ENCODE data around the gene COPB1.
A peak's percentile ranks its signal among the peaks of the same experiment; 100 is the strongest.
"Not testable (repeated sequence)": the region's sequence is repeated elsewhere in the genome, so short reads cannot be mapped to it uniquely, and the experiment has no call there.

Gene COPB1, protein sequence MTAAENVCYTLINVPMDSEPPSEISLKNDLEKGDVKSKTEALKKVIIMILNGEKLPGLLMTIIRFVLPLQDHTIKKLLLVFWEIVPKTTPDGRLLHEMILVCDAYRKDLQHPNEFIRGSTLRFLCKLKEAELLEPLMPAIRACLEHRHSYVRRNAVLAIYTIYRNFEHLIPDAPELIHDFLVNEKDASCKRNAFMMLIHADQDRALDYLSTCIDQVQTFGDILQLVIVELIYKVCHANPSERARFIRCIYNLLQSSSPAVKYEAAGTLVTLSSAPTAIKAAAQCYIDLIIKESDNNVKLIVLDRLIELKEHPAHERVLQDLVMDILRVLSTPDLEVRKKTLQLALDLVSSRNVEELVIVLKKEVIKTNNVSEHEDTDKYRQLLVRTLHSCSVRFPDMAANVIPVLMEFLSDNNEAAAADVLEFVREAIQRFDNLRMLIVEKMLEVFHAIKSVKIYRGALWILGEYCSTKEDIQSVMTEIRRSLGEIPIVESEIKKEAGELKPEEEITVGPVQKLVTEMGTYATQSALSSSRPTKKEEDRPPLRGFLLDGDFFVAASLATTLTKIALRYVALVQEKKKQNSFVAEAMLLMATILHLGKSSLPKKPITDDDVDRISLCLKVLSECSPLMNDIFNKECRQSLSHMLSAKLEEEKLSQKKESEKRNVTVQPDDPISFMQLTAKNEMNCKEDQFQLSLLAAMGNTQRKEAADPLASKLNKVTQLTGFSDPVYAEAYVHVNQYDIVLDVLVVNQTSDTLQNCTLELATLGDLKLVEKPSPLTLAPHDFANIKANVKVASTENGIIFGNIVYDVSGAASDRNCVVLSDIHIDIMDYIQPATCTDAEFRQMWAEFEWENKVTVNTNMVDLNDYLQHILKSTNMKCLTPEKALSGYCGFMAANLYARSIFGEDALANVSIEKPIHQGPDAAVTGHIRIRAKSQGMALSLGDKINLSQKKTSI

DNA sequence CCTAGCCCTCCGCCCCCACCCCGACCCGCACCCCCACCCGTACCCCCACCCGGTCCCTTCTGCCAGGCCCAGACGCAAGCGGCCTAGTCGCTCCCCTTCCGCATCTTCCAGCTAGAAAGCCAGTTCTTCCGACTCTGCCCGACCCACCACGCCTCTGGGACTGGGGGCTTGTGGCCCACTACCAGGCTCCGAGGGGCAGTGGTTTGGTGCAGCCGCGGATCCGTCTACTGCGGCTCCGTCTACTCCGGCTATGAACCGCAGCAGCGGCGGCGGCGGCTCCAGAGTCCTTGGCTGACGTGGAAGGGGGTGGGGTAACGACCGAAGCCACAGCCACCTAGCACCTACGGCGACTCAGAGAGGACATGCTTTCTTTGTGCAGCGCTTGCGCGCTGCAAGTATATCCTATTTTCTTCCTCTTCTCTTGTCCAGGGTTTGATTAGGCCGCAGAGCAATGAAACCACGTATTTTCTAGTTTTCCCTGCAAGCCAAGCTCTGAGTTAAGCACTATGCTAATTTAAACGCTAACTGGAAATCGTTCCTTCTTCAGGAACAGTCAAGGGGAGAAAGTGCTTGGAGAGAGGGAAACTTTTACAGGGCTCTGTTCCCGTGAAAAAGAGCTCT, at the start of gene COPB1:
Gene COPB1 (minus strand): TSS at position 252 of the 621 bp plus-strand sequence. CDS start 883 bp downstream, outside the sequence.
- DNase-seq, result peak; percentile 92

DNA sequence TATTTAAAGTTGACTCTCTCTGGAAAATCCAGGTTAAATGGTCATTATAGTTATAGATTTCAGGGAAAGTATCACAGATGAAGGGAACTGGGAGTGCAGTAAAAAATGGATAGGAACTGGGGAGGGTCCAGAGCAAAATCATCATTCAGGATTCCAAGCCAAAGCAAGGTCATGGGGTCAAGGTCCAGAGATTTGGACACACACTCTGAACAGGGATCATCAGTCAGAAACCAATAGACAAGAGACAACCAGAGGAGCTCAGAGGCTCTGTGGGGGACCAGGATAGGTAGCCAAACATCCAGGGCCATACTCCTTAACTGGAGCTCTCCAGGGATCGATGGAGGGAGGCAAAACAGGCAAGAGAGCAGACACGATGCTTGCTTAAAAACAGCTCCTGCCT, 47.8 kb upstream of the COPB1 start:
- no peak for DNase-seq

DNA sequence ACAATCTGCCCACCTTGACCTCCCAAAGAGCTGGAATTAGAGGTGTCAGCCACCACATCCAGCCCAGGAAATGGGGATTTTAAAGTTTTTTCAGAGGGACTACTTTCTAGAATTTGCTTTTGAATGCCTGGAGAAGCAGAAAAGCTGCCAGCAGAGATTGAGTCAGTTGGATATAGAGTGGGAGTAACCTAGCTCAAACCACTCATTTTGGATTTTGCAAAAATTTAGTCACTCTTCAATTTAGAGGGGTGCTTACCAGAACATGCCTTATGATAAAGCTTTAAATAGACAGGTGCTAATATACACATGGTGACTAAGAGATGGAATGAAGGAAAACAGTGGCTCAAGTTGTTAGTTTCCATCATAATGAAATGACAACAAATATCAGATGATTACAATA, 47.1 kb upstream of the COPB1 start:
- DNase-seq, result no peak

DNA sequence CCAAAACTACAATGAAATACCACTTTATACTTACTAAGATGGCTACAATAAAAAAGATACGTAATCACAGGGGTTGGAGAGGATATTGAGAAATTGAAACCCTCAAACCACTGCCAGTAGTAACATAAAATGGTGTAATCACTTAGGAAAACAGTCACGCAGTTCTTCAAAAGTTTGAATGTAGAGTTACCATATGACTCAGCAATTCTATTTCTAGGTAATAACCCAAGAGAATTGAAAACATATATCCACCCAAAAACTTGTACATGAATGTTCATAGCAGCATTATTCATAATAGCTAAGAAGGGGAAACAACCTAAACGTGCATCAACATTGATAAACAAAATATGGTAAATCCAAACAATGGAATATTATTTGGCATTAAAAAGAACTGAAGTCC, 45.0 kb upstream of the COPB1 start:
- no peak for DNase-seq

DNA sequence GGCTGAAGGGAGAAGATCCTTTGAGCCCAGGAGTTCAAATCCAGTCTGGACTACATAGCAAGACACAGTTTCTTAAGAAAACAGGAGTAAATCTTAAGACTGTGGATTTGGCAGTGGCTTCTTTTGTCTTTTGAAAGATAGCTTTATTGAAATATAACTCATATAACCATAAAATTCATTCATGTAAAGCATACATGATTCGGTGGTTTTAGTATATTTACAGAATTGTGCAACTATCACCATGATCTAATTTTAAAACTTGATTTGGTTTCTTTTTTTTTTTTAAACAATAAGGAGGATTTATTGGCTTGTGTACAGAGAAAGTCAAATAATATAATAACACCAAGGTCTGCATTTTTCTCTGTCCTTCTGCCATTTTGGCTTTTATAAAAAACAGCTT, 43.6 kb upstream of the COPB1 start:
- no peak for DNase-seq

DNA sequence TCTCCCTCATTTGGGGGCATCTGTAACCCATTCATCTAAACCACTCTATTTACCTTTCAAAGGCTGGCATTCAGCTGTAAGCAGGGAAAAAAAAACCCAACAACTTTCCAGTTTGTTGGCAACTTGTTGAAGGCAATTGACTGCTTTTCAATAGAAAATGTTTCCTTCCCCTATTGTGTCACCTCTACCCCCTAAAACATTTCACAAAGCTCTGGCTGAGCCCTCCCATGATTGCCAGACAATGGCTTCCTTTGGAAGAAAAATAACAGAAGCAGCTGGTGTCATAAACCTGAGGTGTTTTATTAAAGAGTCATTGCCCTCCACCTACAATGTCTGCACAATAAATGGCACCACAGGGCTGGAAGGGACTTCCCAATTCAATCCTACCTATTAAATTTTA, 42.7 kb upstream of the COPB1 start:
- DNase-seq, result no peak

DNA sequence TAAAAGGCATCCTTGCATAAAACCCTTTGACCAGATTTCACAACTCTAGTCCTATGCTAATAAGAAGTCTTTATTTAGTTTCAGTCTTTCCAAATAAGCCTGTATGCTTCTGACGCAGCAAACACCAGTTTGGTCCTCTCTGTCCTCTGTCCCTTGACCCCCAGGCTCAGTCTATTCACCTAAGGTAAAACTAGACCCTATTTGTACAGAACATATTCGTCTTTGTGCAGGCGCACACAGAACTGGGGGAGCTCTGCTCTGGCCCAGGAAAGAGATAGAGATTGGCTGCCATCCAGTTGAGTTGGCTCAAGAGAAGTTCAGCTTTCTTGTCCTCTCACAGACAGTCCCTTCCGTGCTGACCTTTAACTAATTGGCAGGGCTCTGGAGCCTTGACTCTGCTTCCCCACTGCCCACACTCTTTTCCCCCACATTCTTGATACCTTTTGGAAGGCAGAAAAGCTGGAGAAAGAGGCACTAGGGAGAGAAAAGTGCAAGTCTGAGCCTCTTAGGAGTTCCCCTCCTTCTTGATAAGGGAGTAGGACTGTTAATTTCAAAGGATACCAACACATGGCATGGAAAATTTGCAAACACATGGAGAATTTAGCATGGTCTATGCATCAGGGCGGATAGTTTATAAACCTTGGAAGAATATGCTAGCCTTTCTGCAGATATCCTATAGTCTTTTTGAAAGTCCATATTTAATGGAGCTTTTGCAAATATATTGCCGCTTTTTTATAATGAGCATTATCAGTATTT, 41.8 kb upstream of the COPB1 start:
- no peak for DNase-seq

DNA sequence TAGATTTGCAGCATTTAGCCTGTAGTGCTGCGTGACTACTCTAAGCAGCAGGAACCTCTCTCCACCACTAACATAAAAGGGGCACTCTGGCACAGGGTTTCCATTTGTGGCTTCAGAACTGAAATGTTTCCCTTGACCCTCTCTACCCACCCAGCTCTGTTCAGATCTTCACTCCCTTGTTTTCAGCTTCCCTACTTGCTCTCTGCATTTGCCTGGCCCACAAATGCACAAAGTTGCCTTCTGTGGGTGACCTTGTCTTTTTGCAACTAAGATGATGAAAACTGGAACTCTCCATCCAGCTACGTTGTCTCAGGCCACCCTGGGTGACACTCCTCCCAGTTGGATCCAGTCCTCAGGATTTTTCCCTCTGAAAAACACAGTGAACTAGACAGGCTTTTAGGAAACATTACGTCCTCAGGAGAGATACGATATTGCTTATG, 40.4 kb upstream of the COPB1 start:
- no peak for DNase-seq

DNA sequence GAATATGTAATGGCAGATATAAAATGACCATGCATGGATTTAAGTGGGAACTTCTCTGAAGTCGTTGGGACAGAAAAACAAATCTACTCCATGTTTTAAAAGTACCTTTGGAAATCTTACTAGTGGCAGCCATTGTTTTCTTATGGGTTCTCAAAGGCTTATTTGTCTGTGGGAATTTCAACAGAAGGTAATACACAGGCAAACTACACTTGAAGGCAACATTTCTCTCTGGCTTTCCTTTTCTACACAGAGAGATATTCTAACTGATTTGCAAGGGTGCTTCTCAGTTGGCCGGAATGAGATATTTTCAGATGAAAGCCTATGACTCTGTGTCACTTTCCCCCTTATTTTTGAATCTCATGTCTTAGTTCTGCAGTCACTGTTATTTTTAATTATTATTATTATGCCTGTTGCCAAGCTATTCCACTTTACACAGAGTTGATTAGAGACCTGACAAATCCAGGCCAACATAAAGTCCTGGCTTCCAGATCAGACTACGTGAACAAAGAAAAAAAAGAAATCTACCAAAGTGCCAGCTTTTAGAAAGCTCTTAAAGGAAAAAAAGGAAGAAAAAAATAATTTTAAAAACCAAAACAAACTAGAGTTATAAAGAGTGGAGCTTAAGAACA, 39.4 kb upstream of the COPB1 start:
- DNase-seq, result no peak

DNA sequence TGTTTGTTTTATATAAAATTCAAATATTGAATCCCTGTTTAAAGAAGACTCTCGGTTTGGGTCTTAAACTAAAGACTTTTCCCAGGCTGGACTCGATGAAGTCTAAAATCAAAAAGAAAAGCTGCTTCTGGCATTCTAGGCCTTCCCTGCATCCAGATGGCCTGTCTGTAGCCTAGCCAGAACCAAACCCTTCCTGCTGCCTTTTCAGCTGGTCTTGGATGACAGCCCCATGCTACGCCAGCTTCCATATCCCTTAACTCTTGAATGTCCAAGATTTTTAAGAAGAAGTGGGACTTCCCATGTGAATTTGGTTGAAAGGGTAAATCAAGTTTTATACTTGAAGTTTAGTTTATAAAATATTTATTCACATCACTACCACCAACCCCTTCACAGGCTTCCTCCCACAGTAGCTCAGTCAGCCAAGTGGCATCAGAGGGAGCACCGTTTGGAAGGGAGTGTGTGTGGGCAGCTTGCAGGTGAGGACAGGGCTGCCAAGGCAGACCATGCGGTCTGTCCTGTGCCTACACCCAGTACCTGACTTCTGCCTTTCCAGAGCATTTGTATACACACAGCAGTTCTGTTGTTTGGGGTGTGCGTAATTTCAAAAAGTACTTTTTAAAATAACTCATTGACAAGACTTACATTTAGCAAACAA, 38.8 kb upstream of the COPB1 start:
- DNase-seq, result no peak

DNA sequence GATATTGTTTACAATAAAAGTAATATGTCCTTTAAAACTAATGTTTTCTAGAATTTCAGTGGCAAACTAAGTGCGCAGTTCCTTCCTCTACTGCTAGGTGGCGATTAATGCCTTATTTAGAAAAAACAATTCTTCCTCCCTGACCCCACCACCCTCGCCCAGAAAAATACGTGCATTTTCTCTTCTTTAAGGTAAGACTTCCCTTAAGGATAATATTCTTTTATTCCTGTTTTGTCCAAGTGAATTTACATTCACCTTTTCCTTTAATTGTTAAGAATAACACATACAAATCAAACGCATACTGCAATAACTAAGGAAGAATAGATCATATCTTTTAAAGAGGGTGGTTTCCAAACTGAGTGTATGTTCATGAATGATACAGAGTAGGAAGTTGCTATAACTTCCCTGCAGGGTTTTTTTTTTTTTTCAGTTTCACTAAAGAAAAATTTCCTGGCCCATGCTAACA, 37.6 kb upstream of the COPB1 start:
- peak; percentile 40 for DNase-seq

DNA sequence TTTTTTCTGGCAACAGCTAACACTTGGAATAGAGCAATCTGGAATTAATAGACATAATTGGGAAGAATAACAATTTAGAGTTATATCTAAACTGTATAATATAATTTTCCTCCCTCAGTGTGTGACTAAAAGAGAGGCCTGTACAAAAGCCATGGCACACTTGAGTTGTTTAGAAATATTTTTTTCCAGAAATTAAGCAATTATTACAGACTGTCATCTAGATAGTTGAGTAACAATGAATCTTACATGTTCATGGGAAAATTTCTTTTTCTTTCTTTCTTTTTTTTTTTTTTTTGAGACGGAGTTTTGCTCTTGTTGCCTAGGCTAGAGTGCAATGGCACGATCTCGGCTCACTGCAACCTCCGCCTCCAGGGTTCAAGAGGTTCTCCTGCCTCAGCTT, 35.6 kb upstream of the COPB1 start:
- not testable (repeated sequence) for DNase-seq

DNA sequence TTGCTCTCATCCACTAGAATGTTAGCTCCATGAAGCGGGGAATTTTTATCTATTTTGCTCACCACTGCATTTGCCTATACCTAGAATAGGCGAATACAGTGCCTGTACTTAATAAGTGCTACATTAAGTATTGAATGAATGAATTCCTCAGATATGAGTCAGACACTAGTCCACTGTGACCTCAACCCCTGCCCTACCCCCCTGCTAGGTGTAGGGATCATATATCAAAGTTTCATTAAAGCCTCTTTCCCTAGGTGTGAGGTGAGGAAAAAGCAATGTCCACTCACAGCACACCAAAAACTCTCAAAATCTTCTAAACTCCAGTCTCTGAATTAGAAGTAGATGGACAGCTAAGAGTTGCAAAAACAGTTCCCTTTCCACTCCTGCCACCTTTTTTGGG, 30.3 kb upstream of the COPB1 start:
- DNase-seq, result no peak

DNA sequence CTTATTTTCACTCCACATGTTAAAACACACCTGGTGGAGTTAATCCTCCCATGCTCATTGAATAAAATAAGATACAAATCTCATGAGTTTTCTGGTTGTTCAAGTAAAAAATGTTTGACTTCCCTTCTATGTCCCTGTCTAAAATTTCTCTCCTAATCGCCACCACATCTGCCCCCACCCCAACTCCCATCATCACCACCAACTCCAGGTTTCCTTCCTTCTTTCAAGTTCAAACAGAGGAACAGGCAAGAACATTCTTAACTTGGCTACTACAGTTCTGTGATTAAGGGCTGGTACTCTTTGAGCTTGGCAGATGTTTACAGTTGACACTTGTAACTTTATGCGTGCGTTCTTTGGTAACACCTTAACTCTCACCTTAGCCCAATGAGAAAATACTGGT, 29.7 kb upstream of the COPB1 start:
- DNase-seq, result no peak

DNA sequence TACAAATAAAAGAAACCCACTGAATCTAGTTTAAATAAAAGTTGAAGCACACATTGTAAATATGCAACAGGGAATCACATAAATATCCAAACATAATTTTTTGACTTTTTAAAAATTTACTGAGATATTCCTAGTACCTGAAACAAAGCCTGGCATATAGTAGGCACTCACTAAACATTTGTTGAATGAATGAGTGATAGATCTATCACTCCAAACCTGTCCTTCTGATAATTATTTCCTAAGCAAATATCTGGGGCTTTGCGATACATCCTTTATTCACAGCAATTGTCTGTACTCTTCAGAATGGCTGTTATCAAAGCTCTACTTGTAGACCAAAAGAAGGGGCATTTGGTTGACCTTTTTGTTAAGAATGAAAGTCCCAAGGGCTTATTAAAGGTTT, 23.2 kb upstream of the COPB1 start:
- no peak for DNase-seq

DNA sequence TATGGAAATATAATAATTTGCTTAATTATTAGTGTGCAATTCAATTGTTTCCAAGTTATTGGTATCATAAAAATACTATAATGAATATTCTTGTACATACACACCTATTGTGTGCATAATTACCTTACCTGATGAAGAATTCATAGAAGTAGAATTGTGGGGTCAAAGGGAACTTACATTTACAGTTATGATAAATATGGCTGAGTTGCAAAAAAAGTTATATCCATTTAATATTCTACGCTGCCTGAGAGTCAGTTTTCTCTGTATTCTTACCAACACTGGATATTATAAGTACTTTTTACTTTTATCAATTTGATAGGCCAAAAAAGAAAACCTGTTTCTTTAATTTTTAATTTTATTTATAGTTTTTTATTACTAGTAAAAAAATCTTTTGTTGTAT, 22.6 kb upstream of the COPB1 start:
- no peak for DNase-seq

DNA sequence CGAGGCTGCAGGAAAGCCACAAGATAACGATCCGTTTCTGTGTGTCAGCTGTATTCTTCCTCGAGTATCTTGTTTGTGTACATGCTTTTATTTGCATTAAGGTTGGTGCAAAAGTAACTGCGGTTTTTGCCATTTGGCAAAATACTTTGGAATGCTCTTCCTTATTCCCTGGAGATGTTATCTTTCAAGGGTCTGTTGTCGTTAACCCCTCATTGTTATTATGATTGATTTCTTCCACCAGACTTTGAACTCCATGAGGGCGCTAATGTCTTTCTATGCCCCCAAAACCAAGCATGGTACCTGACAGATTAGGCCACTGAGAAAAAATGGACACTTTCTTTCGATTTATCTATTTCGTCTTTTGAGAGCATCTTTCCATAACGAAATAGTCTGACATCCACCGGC, 21.1 kb upstream of the COPB1 start:
- DNase-seq, result no peak

DNA sequence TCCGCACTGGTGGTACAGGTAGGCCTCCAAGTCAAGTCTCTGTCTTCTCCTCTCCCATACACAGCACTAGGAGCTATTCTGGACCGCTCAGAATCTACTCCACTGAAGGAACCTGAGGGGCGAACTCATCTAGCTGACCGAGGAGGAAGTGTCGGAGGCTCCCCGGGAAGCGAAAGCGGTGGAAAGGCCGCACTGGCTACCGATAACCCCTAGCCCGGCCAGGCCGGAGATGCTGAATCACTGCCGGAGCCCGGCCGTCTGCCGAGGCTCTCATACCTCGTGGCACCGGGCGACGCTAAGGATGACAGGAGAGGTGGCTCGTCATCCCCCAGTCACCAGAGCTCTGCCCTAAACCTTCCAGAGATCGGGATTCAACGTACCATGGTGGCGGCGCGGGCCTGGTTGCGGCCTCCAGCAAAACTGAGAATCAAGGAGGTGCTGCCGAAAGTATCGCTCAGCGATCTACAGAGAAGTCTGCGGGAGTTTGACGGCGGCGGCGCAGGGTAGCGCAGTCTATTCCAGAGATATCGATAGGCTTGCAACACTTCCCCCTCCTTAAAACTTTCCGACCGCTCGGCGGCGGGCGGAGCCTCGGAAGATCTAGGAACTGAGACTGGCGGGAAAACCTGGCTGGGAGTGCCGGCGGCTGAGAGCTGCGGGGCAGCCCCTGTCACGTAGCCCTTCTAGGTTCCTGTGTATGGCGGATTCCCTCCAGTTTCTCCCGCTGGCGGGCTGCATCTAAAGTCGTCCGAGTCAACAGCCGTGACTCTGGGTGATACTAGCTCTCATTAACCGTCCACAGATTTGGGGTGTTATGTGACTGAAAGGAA, 20.5 kb upstream of the COPB1 start, which contains the start of gene PSMA1:
Gene PSMA1 (minus strand): TSS at position 470 of the 830 bp plus-strand sequence. CDS start 87 bp downstream, at position 383.
- peak; percentile 94 for DNase-seq

DNA sequence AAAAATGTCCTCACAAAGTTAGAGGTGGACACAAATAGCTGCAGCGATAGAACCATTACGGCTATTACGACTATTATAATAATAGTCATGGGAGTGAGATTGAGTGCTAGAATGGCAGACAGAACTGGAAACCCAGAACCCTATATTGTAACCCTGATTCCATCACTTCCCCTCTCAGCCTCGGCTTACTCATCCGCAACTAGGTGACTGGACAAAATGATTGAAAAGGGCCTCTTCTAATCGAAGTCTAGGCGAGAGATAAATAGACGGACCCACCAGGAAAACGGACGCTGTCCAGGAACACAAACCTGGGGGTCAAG, 19.9 kb upstream of the COPB1 start:
- peak; percentile 46 for DNase-seq

DNA sequence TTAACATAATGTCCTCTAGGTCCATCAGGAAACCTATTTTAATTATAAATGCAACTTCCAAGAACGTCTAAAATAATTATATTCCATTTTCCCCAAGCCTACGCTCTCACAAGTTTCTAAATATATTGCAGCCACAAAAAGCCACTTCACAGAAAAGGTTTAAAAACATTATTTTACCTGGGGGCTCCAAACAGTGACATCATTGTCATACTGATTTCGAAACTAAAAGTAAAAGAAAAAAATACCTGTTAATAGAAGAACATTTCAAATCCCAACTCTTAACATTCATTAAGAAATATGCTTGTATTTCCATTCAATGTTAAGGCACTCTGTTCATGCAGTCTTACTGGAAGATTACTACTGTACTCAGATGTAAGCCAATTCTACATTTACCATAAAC, 19.2 kb upstream of the COPB1 start:
- DNase-seq, result no peak

DNA sequence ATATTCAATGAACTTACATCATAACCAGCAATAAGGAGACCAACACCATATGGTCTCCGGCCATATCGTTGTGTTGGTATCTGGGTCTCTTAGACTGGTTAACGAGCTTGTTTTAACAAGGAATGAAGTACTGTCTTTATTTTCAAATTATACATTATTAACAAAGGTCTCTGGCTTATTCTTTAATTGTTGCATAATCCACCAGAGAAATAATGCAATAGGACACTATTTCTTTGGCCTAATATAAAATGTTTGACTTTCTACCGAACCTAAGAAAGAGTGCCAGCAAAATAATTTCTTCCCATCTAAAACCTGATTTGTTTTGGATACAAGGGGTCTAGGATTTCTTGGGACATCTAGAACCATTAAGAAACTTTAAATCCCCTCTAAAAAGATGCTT, 14.2 kb upstream of the COPB1 start:
- DNase-seq, result no peak

All from activated naive CD4-positive, alpha-beta T cell treated with Interleukin-2 at 50 U/mL for 16 hours (primary cell).